HG03045 (cell line): ENCODE results near the gene OGDHL.

Experiments
- ATAC-seq: cut with Tn5 transposase; IDR thresholded peaks from one replicate; pipeline ENCODE4 v1.9.1; 2021; ENCODE audit warnings: mild to moderate bottlenecking, moderate library complexity; ENCODE audit not compliant: unreplicated experiment

OGDHL gene

DNA sequence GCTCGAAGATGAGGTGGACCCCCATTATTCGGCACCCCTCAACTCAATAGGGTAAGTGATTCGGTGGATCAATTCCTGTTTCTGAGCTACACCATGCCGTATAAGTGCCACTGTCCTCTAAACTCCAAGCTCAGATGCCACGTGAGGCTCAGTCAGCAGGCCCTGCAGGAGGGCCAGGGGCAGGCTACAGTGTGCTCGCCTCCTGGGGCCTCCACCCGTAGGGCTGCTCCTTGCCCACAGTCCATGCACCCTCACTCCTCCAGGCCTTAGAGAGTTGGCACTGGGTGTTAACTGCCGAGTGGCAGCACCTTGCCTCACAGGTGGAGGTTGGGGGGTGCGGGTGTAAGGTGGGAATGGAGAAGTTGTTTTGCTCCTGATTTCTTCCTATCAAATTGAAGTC is 70.5 kb downstream of the OGDHL start:
- ATAC-seq: no peak

DNA sequence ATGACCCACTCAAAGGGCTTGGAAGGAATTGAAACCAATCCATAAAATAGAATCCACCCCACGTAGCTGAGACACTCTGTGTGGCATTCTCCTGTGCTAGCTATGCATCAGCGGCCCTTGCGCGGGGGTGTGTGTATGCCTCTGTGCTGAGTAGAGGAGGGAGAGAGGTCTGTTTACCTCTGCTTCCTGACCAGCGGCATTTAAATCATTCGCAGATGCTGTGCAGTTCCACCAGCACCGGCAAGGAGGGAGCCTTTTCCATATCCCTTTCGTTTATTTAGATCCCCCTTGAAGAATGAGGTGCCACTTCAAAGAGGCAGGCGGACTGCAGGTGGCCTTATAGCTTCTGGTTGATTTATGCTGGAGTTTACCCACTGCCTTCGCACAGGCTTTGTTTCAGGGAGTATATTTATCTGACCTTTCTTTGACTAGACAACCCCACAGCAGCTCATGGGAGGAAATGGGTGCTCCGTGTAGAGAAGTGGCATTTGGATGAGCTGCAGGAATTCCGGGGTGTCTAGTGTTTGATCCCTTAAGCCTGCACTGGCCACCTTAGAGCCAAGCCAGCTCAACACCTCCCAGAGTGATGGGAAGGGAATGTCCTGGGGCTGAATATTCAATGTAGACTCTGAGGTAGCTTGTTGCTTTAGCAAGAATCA is 71.3 kb downstream of the OGDHL start:
- no peak for ATAC-seq

DNA sequence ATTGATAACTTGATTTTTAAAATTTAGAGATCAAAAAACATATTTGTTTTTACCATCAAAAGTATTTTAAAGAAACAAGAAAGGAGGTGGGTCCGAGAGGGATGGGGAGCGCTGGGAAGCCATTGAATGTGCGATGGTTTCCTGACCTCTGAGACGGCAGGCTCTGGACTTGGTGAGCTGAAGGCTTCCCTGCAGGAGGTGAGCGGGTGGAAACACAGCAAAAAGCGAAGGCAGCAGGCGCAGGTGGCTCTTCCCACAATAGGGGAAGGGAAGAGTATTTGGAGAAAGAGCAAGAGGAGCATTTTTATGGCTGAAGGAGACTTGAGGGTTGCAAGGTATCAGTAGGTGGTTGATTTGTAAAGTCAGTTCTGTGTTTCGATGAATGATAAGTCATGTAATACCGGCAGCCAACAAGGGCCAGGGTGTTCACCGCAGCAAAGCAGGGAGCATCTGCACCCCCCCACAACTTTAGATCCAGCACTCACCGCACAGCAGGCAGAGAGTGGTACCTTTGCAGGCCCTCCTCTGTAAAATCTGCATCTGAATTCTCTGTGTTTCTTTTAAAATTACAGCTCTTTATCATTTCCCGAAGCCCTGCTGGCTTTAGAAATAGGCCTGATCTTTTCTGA is 72.1 kb downstream of the OGDHL start:
- no peak for ATAC-seq

DNA sequence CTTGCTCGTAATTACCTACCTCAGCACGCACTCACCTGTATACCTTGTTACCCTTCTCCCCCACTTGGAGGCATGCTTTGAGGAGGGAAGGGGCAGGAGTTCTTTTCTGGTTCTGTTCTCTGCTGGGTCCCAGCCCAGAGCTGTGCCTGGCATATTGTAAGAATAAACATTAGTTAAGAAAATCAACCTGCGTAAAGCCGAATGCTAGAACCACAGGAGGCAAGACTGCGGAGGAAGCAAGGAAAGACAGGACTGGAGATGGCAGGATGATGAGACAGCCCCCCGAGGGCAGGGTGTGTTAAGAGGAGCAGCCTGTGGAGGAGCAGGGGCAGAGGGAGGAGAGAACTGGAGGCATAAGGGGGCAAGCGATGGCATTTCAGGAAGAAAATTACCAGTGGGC is 73.2 kb downstream of the OGDHL start:
- ATAC-seq: no peak

- no peak for ATAC-seq
Observed at GRCh38 chr10:49688261-49688846, 73.8 kb downstream of the OGDHL start.

GRCh38 chr10:49686651-49687050 is 75.5 kb downstream of the OGDHL start:
- no peak for ATAC-seq
